Measurements from ENCODE around the gene DGKH.
"Not testable (repeated sequence)": the region's sequence is repeated elsewhere in the genome, so short reads cannot be mapped to it uniquely, and the experiment has no call there.

The DGKH gene

GRCh38 chr13:42116225-42116624 lies 67.8 kb downstream of the DGKH start:
- no peak for DNase-seq

GRCh38 chr13:42119041-42119440 lies 70.6 kb downstream of the DGKH start:
- no peak for DNase-seq

GRCh38 chr13:42119875-42120274 lies 71.4 kb downstream of the DGKH start:
- no peak for DNase-seq

- DNase-seq = no peak
Measured at GRCh38 chr13:42123600-42123999, 75.2 kb downstream of the DGKH start.

GRCh38 chr13:42125046-42125445 lies 76.6 kb downstream of the DGKH start:
- no peak for DNase-seq

- DNase-seq = no peak
Measured at GRCh38 chr13:42127047-42127446, 78.6 kb downstream of the DGKH start.

- DNase-seq = no peak
Measured at GRCh38 chr13:42129033-42129432, 80.6 kb downstream of the DGKH start.

GRCh38 chr13:42136518-42136917 lies 88.1 kb downstream of the DGKH start:
- DNase-seq = no peak

- no peak for DNase-seq
Measured at GRCh38 chr13:42137856-42138537, 89.5 kb downstream of the DGKH start.

GRCh38 chr13:42140494-42140893 lies 92.0 kb downstream of the DGKH start:
- DNase-seq = no peak

- DNase-seq = not testable (repeated sequence)
Measured at GRCh38 chr13:42141052-42141451, 92.6 kb downstream of the DGKH start.

- DNase-seq = no peak
Measured at GRCh38 chr13:42146359-42146758, 97.9 kb downstream of the DGKH start.

- DNase-seq = no peak
Measured at GRCh38 chr13:42148538-42148937, 100.1 kb downstream of the DGKH start.

- DNase-seq = no peak
Measured at GRCh38 chr13:42149136-42149535, 100.7 kb downstream of the DGKH start.

GRCh38 chr13:42151781-42152180 lies 103.3 kb downstream of the DGKH start:
- no peak for DNase-seq

- no peak for DNase-seq
Measured at GRCh38 chr13:42152495-42152894, 104.0 kb downstream of the DGKH start.

- no peak for DNase-seq
Measured at GRCh38 chr13:42153199-42154113, 105.0 kb downstream of the DGKH start.

- no peak for DNase-seq
Measured at GRCh38 chr13:42155251-42155650, 106.8 kb downstream of the DGKH start.

GRCh38 chr13:42163338-42163737 lies 114.9 kb downstream of the DGKH start:
- DNase-seq = not testable (repeated sequence)

GRCh38 chr13:42163910-42164309 lies 115.5 kb downstream of the DGKH start:
- not testable (repeated sequence) for DNase-seq

GRCh38 chr13:42164557-42165125 lies 116.2 kb downstream of the DGKH start:
- no peak for DNase-seq

GRCh38 chr13:42168496-42168895 lies 120.0 kb downstream of the DGKH start:
- DNase-seq = no peak

- no peak for DNase-seq
Measured at GRCh38 chr13:42170029-42170428, 121.6 kb downstream of the DGKH start.

- DNase-seq = no peak
Measured at GRCh38 chr13:42173789-42174343, 125.4 kb downstream of the DGKH start.

Measured in islet precursor cell (in vitro differentiated cells).